Measurements from ENCODE around the gene POLR1A. TPM values are rescaled to one million over a fixed set of nuclear protein-coding genes. Genes with fewer than 3 reads are reported as not detected.

POLR1A gene
- total and polyA plus RNA-seq, 2 of the 13 experiments (the other 11 are each of a cell fraction or from before 2014, with no cell fraction given), result 7.2 to 39.9 TPM

GRCh38 chr2:86003967-86004366, 101.7 kb downstream of the POLR1A start:
- DNase-seq (ENCODE audit: low spot score) (no peak), FAIRE-seq (no peak), ATAC-seq (no peak)
- CTCF ChIA-PET (ENCODE audit: low intra/inter-chr PET ratio, low total read pairs), result no interaction called here
- Histone ChIP-seq H3K27ac (ENCODE audit: extremely low read length, insufficient read depth, low read length) (no peak overlapping the region), H2AFZ (ENCODE audit: low read length) (no peak overlapping the region), H3K79me2 (ENCODE audit: insufficient read depth, low read length) (no peaks in the 10 kb centered on the region), H3K4me2 (ENCODE audit: low read depth, low read length) (no peak overlapping the region), H3K4me3 (replicated peaks in 1 of 3; ENCODE audit: insufficient read depth in 1 of 3, low read depth in 2 of 3, low read length in 3 of 3) (no peak overlapping the region), H3K9ac (ENCODE audit: insufficient read depth, low read depth, low read length) (no peak overlapping the region), H3K4me1 (ENCODE audit: insufficient read depth, low read length) (no peaks in the 10 kb centered on the region), H3K27me3 (ENCODE audit: control insufficient read depth in 1 of 2, insufficient read depth in 2 of 2, low read length in 2 of 2) (peaks cover 0 to 9% of the 10 kb centered on the region in 2 experiments; a peak in 2 of 5 replicates), H3K9me3 (ENCODE audit: low read length) (peaks cover 29% of the 10 kb centered on the region), H4K20me1 (ENCODE audit: insufficient read depth, low read length) (no peaks in the 10 kb centered on the region), H3K36me3 (replicated peaks in 1 of 2; ENCODE audit: control insufficient read depth in 1 of 2, insufficient read depth in 2 of 2, low read length in 2 of 2) (no peaks in the 10 kb centered on the region)
- POLR2A ChIA-PET, result no interaction called here
- 38% methylated on average over 3 of the region's 3 CpGs for WGBS (ENCODE audit: low lambda C conversion rate)
- intact Hi-C loops (cut with micrococcal nuclease; ENCODE audit: unreplicated experiment), result no loop called here
- BruUV-seq (replicated peaks), result no TSS peak
- in situ Hi-C loops (cut with HindIII; ENCODE audit: extremely low pct_ligation_motif_present, low pct_unique_long_range_greater_than_20kb), result no loop called here
- TF ChIP-seq ZNF354B (CRISPR knock-in tag; IDR thresholded peaks at IDR 0.05) (no peak), ZNF280B (CRISPR knock-in tag; IDR thresholded peaks at IDR 0.05; ENCODE audit: borderline replicate concordance) (no peak), ATAD3A (CRISPR knock-in tag; IDR thresholded peaks at IDR 0.05) (no peak), RAD51 (IDR thresholded peaks at IDR 0.05; ENCODE audit: borderline replicate concordance) (no peak), AKNA (CRISPR knock-in tag; IDR thresholded peaks at IDR 0.05; ENCODE audit: borderline replicate concordance) (no peak), ZSCAN29 (CRISPR knock-in tag; conservative IDR thresholded peaks at IDR 0.05) (no peak), ZBTB8A (CRISPR knock-in tag; IDR thresholded peaks at IDR 0.05; ENCODE audit: borderline replicate concordance, low read depth) (no peak), FIP1L1 (IDR thresholded peaks at IDR 0.05; ENCODE audit: borderline replicate concordance, insufficient read depth, low read depth, low read length) (no peak), GZF1 (CRISPR knock-in tag; IDR thresholded peaks at IDR 0.05) (no peak), TRAFD1 (CRISPR knock-in tag; IDR thresholded peaks at IDR 0.05; ENCODE audit: borderline replicate concordance) (no peak), ZNF761 (CRISPR knock-in tag; conservative IDR thresholded peaks at IDR 0.05) (no peak), ZNF75D (CRISPR knock-in tag; IDR thresholded peaks at IDR 0.05; ENCODE audit: borderline replicate concordance) (no peak), ZNF460 (CRISPR knock-in tag; IDR thresholded peaks at IDR 0.05; ENCODE audit: borderline replicate concordance) (no peak), ERF (CRISPR knock-in tag; IDR thresholded peaks at IDR 0.05) (no peak), CCDC6 (CRISPR knock-in tag; IDR thresholded peaks at IDR 0.05) (no peak), DNMT1 (CRISPR knock-in tag; IDR thresholded peaks at IDR 0.05) (no peak), ZNF24 (IDR thresholded peaks at IDR 0.05) (no peak), TBX3 (IDR thresholded peaks at IDR 0.05; ENCODE audit: borderline replicate concordance) (no peak), ZMYM2 (CRISPR knock-in tag; IDR thresholded peaks at IDR 0.05) (no peak)
